Activated gamma-delta T cell (primary cell): Measurements from ENCODE around the gene PHYKPL.
A peak's percentile ranks its signal among the peaks of the same experiment; 100 is the strongest.

Experiments
- DNase-seq: peaks from one replicate; lab custom pipeline; 2025; lab: John Stamatoyannopoulos, UW

The PHYKPL gene

DNA sequence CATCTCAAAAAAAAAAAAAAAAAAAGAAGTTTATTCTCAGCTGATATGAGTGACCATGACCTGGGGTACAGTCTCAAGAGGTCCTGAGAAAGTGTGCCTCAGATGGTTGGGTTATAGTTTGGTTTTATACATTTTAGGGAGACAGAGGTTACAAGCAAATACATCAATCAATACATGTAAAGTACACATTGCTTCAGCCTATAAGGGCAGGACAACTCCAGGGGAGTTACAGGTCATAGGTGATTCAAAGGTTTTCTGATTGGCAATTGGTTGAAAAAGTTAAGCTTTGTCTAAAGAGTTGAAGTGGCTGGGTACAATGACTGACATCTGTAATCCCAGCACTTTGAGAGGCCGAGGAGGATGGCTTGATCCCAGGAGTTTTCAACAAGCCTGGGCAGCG lies 43.2 kb downstream of the PHYKPL start:
- DNase-seq: no peak

DNA sequence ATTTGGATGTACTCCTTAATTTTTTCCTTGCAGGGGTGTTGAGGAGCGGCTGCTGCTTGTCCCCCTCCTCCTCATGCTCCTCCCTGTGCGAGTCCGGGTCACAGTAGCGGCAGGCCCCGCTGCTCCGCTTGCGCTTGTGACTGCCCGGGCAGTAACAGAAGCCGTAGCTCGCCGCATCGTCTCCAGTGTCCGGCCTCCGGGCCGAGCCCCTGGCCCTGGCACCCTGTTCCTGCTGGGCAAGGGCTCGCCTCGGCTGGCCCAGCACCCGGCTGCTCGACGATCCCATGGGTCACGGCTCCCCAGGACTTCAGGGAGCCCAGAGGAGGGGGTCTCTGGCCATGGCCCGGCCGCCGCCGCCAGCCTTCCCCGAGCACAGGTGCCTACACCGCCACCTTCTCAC lies 45.6 kb downstream of the PHYKPL start, which contains the start of gene GMCL2:
GMCL2 (minus strand) TSS at position 358 of the 400 bp plus-strand sequence; CDS start at position 286, 72 bp downstream.
- no peak for DNase-seq

GRCh38 chr5:178186427-178186826 lies 46.2 kb downstream of the PHYKPL start:
- DNase-seq: no peak

DNA sequence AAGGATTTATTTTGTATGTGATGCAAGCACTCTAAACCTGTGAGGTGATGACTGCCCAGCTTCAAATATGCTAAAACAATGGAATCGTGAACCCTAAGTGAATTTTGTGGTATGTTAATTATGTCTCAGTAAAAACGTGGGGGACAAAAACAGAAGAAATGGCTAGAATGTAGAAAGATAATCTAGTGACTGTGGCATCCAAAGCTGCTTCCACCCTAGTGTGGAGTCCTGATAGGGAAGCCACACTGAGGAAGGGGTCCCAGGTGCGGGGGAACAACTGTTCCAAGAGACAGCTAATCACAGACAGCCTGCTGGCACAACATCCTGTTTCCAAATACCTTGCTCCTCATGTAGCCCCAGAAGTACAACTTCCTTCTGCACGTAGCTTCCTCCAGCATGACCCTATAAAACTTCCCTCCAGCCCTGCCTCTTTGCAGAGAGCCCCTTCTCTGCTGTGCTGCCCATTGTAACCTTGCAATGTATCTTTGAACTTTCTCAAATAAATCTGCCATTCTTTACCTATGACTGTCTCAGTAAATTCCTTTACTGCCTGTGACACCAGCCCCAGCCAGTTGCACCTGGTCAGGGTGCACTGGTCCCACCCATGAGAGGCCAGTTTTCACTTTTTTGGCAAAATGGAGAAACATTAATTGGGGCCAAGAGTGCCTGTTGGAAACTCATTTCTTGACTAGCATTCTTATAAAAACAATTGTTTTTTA lies 50.3 kb downstream of the PHYKPL start:
- no peak for DNase-seq

DNA sequence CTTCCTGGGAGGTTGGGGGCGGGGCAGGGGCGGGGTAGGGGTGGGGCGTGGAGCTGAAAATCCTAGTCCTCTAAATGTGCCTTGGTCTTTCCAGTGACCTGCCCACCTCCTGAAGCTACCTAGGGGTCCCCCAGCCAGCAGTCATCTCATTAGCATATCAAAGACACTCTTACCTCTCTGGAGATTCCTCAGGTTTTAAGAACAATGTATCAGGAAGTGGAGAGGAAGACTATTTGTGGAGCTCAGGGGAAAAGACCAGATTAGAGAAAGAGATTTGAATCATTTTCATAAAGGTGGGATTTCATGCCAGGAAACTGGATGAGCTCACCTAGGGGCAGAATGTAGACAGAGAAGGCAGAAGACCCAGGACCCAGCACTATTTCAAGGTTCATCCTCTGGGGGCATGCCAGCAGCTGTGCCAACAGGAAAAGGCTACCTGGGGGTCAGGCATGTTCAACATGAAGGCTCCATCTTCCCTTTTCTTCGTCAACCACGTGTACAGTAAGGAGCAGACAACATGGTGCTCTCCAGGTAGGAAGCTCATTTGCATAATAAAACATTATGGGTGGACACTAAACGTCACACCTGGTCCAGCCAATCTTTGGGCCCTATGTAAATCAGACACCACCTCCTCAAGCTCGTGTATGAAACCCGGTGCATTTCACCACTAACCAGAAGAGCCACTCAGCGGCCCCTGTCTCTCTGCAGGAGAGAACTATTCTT lies 52.3 kb downstream of the PHYKPL start:
- no peak for DNase-seq

GRCh38 chr5:178177569-178177968 lies 55.0 kb downstream of the PHYKPL start:
- no peak for DNase-seq

DNA sequence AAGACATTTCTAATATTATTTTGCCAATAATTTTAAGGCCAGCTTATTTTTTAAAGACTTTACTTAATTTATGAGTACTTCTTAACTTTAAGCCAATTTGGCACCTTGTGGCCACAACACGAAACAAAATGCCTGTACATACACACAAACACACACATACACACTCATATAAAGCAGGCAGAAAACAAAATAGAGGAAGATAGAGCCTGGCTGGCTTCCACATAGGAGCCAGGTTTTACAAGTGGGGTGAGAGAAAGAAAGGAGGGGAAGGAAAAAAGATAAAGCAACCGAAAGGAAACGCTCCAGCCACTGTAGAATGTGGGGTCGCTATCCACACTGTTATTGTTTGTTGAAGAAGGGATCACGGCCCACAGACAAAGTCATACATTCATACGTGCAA lies 55.8 kb downstream of the PHYKPL start:
- DNase-seq: no peak

DNA sequence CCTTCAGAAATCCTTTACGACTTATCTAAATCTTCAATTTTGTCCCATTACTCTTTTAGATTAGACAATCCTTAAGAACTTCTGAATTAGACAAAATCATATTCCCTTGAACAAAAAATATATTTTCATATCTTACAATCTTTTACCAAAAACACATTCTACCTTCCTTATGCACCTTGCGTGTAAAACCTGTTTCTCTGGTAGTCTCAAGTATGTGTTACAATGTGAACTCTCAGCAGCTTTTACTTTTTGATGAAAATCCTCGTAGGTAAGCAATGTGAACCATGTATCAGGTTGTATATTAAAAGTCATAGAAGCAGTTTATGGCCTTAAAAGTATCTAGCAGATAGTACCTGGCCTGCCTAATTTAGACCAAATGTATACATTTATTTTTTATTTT lies 58.1 kb downstream of the PHYKPL start:
- DNase-seq: no peak

GRCh38 chr5:178170455-178170854 lies 62.1 kb downstream of the PHYKPL start:
- DNase-seq: no peak

DNA sequence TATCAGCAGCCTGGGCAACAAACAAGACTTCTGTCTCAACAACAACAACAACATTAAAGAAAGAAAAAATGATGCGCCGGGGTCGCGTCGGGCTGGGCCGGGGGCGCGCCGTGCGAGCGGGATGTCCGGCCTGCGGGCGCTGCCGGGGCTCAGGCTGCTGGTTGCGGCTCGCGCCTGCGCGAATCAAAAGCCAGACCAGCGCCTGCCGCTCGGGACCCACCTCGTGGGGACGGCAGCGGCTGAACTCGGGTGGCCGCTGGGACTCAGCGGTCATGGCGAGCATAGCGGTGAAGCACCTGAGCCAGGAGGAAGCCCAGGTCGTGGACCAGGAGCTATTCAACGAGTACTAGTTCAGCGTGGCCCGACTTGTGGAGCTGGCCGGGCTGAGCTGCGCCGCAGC lies 67.0 kb downstream of the PHYKPL start:
- no peak for DNase-seq

DNA sequence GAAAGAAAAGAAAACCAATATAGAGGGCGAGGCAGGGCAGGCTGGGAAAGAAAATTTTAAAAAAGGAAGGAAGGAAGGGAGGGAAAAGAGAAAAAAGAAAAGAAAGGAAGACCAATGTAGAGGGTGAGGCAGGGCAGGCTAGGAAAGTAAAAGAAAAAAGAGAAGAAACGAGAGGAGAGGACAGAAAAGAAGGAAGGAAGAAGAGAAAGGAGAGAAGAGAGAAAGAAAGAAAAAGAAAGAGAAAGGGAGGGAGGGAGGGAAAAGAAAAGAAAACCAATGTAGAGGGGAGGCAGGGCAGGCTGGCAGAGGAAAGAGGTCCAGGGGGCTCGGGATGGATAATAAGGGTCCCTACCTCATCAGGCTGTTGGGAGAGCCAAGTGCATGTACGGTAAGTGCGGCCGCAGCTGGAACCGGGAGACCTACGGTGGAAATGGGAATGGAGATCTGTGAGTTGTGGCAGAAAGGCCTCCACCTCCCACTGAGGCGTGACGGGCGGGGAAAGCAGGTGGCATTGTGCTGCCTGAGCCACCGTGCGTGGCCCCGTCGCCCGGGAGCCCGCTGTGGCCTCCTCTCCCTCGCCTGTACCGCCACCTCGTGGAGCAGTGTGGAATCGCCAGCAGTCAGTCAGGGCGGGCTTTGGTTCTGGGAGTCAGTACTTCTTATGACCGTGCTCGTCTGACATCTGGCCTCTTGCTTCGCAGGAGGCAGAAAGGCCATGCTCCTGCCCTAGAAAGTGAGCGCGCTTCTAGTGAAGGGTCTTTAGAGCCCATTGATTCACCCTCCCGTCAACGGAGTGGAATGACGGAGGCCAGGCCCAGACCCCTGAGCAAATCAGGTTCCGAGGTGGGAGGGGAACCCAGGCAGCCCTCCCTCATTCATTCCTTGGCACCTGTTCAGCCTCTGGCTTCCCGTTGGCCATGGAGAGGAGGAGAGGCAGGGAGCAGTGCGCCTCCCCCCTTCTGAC lies 68.5 kb downstream of the PHYKPL start:
- peak; percentile 63 for DNase-seq

DNA sequence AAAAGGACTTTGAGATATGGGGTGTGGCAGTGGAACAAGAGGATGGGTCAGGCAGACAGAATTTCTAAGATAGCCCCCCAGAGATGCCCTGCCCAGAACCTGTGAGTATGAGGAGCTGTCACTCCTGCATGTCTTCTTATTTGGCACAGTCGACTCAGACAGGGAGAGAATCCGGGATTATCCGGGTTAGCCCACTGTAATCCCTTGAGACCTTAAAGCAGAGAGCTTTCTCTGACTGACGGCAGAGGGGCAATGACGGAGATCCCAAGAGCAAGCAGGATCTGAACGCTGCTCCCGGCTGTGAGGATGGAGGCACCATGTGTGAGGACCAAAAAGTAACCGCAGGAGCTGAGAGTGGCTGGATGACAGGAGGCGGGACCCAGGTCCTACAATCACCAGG lies 70.1 kb downstream of the PHYKPL start:
- DNase-seq: no peak

- DNase-seq: no peak
Observed at GRCh38 chr5:178160176-178160575, 72.4 kb downstream of the PHYKPL start.
